COR-L47 (cell line): ENCODE results near the gene DLGAP4.

Source experiments
- DNase-seq: peaks from one replicate; lab custom pipeline; 2025; lab: John Stamatoyannopoulos, UW

The DLGAP4 gene

GRCh38 chr20:36308986-36309385 lies 2.8 kb downstream of the DLGAP4 start:
- DNase-seq: no peak

- no peak for DNase-seq
These were observed 3.5 kb downstream of the DLGAP4 start for GRCh38 chr20:36309643-36310042.

GRCh38 chr20:36310215-36310981 lies 4.3 kb downstream of the DLGAP4 start:
- no peak for DNase-seq

GRCh38 chr20:36311141-36311853 lies 5.2 kb downstream of the DLGAP4 start:
- DNase-seq: no peak

- DNase-seq: no peak
These were observed 6.0 kb downstream of the DLGAP4 start for GRCh38 chr20:36311854-36312723.

- DNase-seq: no peak
These were observed 6.7 kb downstream of the DLGAP4 start for GRCh38 chr20:36312724-36313441.

- DNase-seq: no peak
These were observed 7.3 kb downstream of the DLGAP4 start for GRCh38 chr20:36313476-36313875.

GRCh38 chr20:36313926-36314325 lies 7.8 kb downstream of the DLGAP4 start:
- DNase-seq: no peak

- no peak for DNase-seq
These were observed 8.8 kb downstream of the DLGAP4 start for GRCh38 chr20:36314734-36315544.

- DNase-seq: no peak
These were observed 9.6 kb downstream of the DLGAP4 start for GRCh38 chr20:36315545-36316351.

GRCh38 chr20:36317675-36318074 lies 11.5 kb downstream of the DLGAP4 start:
- no peak for DNase-seq

- no peak for DNase-seq
These were observed 12.0 kb downstream of the DLGAP4 start for GRCh38 chr20:36318166-36318565.

GRCh38 chr20:36319356-36320260 lies 13.5 kb downstream of the DLGAP4 start:
- no peak for DNase-seq

- no peak for DNase-seq
These were observed 14.2 kb downstream of the DLGAP4 start for GRCh38 chr20:36320261-36320897.

GRCh38 chr20:36320898-36321695 lies 15.0 kb downstream of the DLGAP4 start:
- DNase-seq: no peak

- DNase-seq: no peak
These were observed 16.0 kb downstream of the DLGAP4 start for GRCh38 chr20:36322131-36322530.

- DNase-seq: no peak
These were observed 24.0 kb downstream of the DLGAP4 start for GRCh38 chr20:36330091-36330490.

GRCh38 chr20:36331209-36331608 lies 25.1 kb downstream of the DLGAP4 start:
- no peak for DNase-seq
